Natural killer cell (primary cell): Measurements from ENCODE around the gene DNAL4. TPM values are rescaled to one million over a fixed set of nuclear protein-coding genes. Genes with fewer than 3 reads are reported as not detected.

Experiments
- ATAC-seq, 3 donors: fragments of 150-1000 bp in 2 of 3; fragments of 200-7000 bp in 1 of 3; cut with Tn5 transposase; 1 replicate in 1 of 3; 2 replicates in 2 of 3; pipeline ENCODE4 v1.10.0; 2021; ENCODE audit warnings: mild to moderate bottlenecking in 2 of 3, moderate library complexity in 2 of 3
- DNase-seq, 2 donors: peaks; one replicate each; pipeline versions ENCODE4 v3.0.0 to v3.0.0-alpha.2; 2013 to 2021; ENCODE audit warnings: mixed read lengths in 1 of 2
- H3K27ac ChIP-seq: one replicate; pipeline ENCODE4 v1.5.1; 2013; ENCODE audit warnings: mild to moderate bottlenecking, low read length
- H3K27me3 ChIP-seq: one replicate; pipeline ENCODE4 v1.6.1; 2013; ENCODE audit warnings: low read length; ENCODE audit not compliant: control insufficient read depth, insufficient read depth
- H3K36me3 ChIP-seq: one replicate; pipeline ENCODE4 v1.6.1; 2013; ENCODE audit warnings: low read length; ENCODE audit not compliant: control insufficient read depth, insufficient read depth
- H3K4me1 ChIP-seq: one replicate; pipeline ENCODE4 v1.6.1; 2013; ENCODE audit warnings: low read length; ENCODE audit not compliant: control insufficient read depth, insufficient read depth
- H3K4me3 ChIP-seq: one replicate; pipeline ENCODE4 v1.5.1; 2013; ENCODE audit warnings: low read length
- H3K9me3 ChIP-seq: one replicate; pipeline ENCODE4 v1.6.1; 2013; ENCODE audit warnings: low read length; ENCODE audit not compliant: control insufficient read depth, insufficient read depth
- H3K27ac Mint-ChIP-seq, 2 donors: one replicate each; pipeline ENCODE4 v1.8.0; 2022; ENCODE audit warnings: mild to moderate bottlenecking in 2 of 2, mixed read lengths in 2 of 2, moderate library complexity in 1 of 2
- H3K27me3 Mint-ChIP-seq, 2 donors: one replicate each; pipeline ENCODE4 v1.8.0; 2022; ENCODE audit warnings: low read depth in 2 of 2, mixed read lengths in 2 of 2
- H3K36me3 Mint-ChIP-seq: one replicate; pipeline ENCODE4 v1.8.0; 2022; ENCODE audit warnings: mixed read lengths
- H3K4me1 Mint-ChIP-seq, 2 donors: one replicate each; pipeline ENCODE4 v1.8.0; 2022; ENCODE audit warnings: mixed read lengths in 2 of 2
- H3K4me3 Mint-ChIP-seq: one replicate; pipeline ENCODE4 v1.8.0; 2022; ENCODE audit warnings: mild to moderate bottlenecking, moderate library complexity, mixed read lengths
- H3K9me3 Mint-ChIP-seq, 2 donors: one replicate each; pipeline ENCODE4 v1.8.0; 2022; ENCODE audit warnings: mixed read lengths in 2 of 2
- CTCF ChIP-seq: fragments of 200-600 bp; IDR thresholded peaks from one replicate; pipeline ENCODE4 v1.8.0; 2022; ENCODE audit warnings: antibody characterized with exemption
- WGBS: methylation state at CpG from one replicate; pipeline ENCODE4 v1.1.7; 2013; ENCODE audit warnings: missing lambda C conversion rate; ENCODE audit not compliant: insufficient coverage; 5-methylcytosine and 5-hydroxymethylcytosine counted together
- intact Hi-C: fragments of 100-400 bp; cut with micrococcal nuclease; formaldehyde crosslinking; loops from one replicate; pipeline ENCODE4 v1.14.2; 2022
- total RNA-seq, 4 donors: library from RNA; stranded (reverse); fragments of 120-200 nt in 1 of 4; gene quantifications; one replicate each; pipeline versions ENCODE4 v1.2.3 to v1.2.4, GENCODE V29; 2013 to 2022

DNAL4 gene
- total RNA-seq, 3 donors from 2014 or later (not counting 1 experiment from before 2014, with no cell fraction given): 5.4 to 9.8 (median 6.2) TPM

DNA sequence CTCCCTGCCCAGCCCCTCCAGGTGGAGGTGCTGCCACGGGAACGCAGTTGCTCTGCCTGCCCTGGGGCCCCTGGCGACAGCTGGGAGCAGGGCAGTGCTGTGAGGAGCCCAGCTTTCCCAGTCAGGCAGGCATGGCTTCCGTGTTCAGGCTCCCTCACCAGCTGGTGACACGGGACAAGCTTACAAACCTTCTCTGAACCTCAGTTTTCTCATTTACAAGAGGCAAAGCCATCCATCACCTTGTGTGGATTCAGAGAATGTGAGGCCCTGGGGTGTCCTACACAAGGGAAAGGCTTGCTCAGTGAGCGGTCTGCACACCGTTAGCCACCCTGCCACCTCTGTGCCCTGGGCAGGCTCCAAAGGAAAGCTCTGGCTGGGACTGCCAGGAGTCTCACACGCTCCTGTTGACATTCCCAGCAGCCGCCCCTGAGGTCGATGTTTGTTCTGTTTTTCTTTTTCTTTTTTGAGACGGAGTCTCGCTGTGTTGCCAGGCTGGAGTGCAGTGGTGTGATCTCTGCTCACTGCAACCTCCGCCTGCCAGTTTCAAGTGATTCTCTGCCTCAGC is 61.6 kb downstream of the DNAL4 start:
- intact Hi-C loops: no loop called here
- ATAC-seq (no peak), DNase-seq (peak in 1 of 2 donors; percentile 31)
- Mint-ChIP-seq H3K27ac (peak overlapping the region; percentile 83 to 86), H3K4me1 (peaks cover 21 to 49% of the 10 kb centered on the region in 2 donors), H3K4me3 (no peak overlapping the region), H3K36me3 (no peaks in the 10 kb centered on the region), H3K9me3 (no peaks in the 10 kb centered on the region), H3K27me3 (no peaks in the 10 kb centered on the region)
- Histone ChIP-seq H3K27ac (peak overlapping the region; percentile 5), H3K9me3 (no peaks in the 10 kb centered on the region), H3K4me3 (no peak overlapping the region), H3K4me1 (peaks cover 22% of the 10 kb centered on the region), H3K27me3 (no peaks in the 10 kb centered on the region), H3K36me3 (peaks cover 82% of the 10 kb centered on the region)
- 93% methylated on average over 13 of the region's 13 CpGs for WGBS
- TF ChIP-seq CTCF: no peak

DNA sequence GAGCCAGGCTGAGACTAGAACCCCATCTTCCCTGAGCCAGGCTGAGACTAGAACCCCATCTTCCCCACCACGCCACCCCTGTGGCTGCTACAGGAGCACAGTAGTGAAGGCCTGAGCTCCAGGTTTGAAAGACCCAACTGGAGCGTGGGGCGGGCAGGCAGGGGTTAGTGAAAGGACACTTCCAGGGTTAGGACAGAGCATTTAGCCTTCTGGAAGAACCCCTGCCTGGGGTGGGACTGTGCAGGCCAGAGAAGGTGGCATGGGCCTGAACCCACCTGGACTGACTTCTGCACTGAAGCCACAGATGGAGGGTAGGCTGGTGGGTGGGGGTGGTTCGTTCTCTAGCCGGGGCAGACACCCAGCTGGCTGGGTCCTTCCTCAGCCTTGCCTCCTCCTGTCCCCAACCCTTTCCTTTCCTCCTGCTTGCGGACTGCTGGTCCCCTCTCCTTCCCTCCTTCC is 62.2 kb downstream of the DNAL4 start:
- peaks cover 17% of the 10 kb centered on the region for H3K4me1 ChIP-seq
- no peak for DNase-seq
- Mint-ChIP-seq H3K27me3 (no peaks in the 10 kb centered on the region), H3K4me3 (no peak overlapping the region), H3K27ac (peak overlapping the region; percentile 83 to 86), H3K36me3 (no peaks in the 10 kb centered on the region), H3K9me3 (no peaks in the 10 kb centered on the region), H3K4me1 (peaks cover 16 to 44% of the 10 kb centered on the region in 2 donors)
- WGBS: 93% methylated on average over 6 of the region's 6 CpGs
- H3K9me3 ChIP-seq: no peaks in the 10 kb centered on the region
- ATAC-seq: peak in 1 of 3 donors; percentile 3
- intact Hi-C loops: no loop called here
- no peak for TF ChIP-seq CTCF
- H3K36me3 ChIP-seq: peaks cover 82% of the 10 kb centered on the region
- no peaks in the 10 kb centered on the region for H3K27me3 ChIP-seq
- H3K4me3 ChIP-seq: no peak overlapping the region
- H3K27ac ChIP-seq: peak overlapping the region; percentile 5

DNA sequence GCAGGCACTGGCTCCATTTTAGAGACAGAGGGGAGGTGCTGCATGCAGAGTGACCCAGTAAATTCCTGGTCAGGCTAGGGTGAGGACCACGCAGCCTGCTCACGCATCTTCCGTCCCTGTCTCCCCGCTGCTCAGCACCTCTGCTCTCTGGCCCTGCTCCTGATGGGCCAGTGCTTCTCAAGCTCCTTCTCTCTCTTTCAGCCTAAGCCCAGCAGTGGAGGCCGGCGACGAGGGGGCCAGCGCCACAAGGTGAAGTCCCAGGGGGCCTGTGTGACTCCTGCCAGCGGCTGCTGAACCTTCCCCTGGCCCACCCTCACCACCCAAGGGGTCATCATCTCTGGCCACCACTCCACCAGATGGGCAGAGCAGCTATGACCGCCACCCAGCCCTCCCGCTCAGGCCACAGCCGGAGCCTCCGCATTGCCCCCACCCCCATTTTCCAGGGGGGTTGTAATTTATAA is 63.5 kb downstream of the DNAL4 start:
- intact Hi-C loops: no loop called here
- 96% methylated on average over 13 of the region's 13 CpGs for WGBS
- H3K4me1 ChIP-seq: peaks cover 10% of the 10 kb centered on the region
- no peaks in the 10 kb centered on the region for H3K9me3 ChIP-seq
- Mint-ChIP-seq H3K4me3 (peak overlapping the region; percentile 8), H3K4me1 (peaks cover 16 to 33% of the 10 kb centered on the region in 2 donors), H3K36me3 (no peaks in the 10 kb centered on the region), H3K9me3 (no peaks in the 10 kb centered on the region), H3K27me3 (no peaks in the 10 kb centered on the region), H3K27ac (peak overlapping the region; percentile 83 to 86)
- ATAC-seq: no peak
- no peak overlapping the region for H3K27ac ChIP-seq
- TF ChIP-seq CTCF: no peak
- no peak for DNase-seq
- peaks cover 82% of the 10 kb centered on the region for H3K36me3 ChIP-seq
- no peak overlapping the region for H3K4me3 ChIP-seq
- H3K27me3 ChIP-seq: no peaks in the 10 kb centered on the region

DNA sequence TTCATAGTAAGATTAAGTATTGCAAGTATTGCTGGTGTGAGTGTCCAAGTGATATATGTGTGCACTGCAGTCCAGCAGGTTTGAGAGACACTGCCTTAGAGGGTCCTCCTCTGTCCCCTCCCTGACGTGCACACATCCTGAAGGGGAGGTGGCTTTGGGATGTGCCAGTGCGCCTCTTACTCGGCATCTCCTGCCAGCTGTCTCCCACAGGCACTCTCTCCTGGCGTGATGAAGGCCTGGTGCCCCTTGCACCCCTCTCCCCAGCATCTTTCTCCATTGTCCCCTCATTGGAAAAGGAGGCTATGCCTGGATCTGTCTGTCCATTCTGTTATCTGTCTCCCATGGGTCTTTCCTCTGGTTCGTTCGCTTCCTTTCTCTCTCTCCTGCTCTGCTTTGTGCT is 64.0 kb downstream of the DNAL4 start:
- no peaks in the 10 kb centered on the region for H3K9me3 ChIP-seq
- Mint-ChIP-seq H3K9me3 (no peaks in the 10 kb centered on the region), H3K4me3 (peak overlapping the region; percentile 8), H3K36me3 (peaks cover 5% of the 10 kb centered on the region), H3K27me3 (no peaks in the 10 kb centered on the region), H3K4me1 (peaks cover 21 to 34% of the 10 kb centered on the region in 2 donors), H3K27ac (peak overlapping the region; percentile 83 to 86)
- DNase-seq (peak in 1 of 2 donors; percentile 13), ATAC-seq (no peak)
- intact Hi-C loops: no loop called here
- peaks cover 10% of the 10 kb centered on the region for H3K4me1 ChIP-seq
- no peak for TF ChIP-seq CTCF
- H3K4me3 ChIP-seq: no peak overlapping the region
- WGBS: 96% methylated on average over 6 of the region's 6 CpGs
- H3K27ac ChIP-seq: no peak overlapping the region
- peaks cover 82% of the 10 kb centered on the region for H3K36me3 ChIP-seq
- no peaks in the 10 kb centered on the region for H3K27me3 ChIP-seq
